ENCODE results near the gene CDH23. TPM values are rescaled to one million over a fixed set of nuclear protein-coding genes. Genes with fewer than 3 reads are reported as not detected.

CDH23 gene
- total and polyA plus RNA-seq, 9 of the 15 experiments (the other 6 are each of a cell fraction or from before 2014, with no cell fraction given) = 0.18 to 1.2 (median 0.47) TPM

GRCh38 chr10:71638064-71638821, 241.5 kb downstream of the CDH23 start (continued):
- TF ChIP-seq SPI1 (IDR thresholded peaks at IDR 0.05; ENCODE audit: borderline replicate concordance, low read depth, low read length) = peak; percentile 93
- no peak for TF ChIP-seq RBM15 (IDR thresholded peaks at IDR 0.05; ENCODE audit: insufficient read depth, low read length)
- TF ChIP-seq SRSF9 (IDR thresholded peaks at IDR 0.05; ENCODE audit: borderline replicate concordance, low read depth, low read length) = no peak
- peak; percentile 76 for TF ChIP-seq NCOA4 (IDR thresholded peaks at IDR 0.05; ENCODE audit: partially characterized antibody)
- peak; percentile 97 for TF ChIP-seq RBM25 (IDR thresholded peaks at IDR 0.05; ENCODE audit: low read depth, low read length, severe bottlenecking)
- TF ChIP-seq ZC3H4 (CRISPR knock-in tag; IDR thresholded peaks at IDR 0.05; ENCODE audit: borderline replicate concordance) = no peak
- TF ChIP-seq GABPB1 (CRISPR knock-in tag; IDR thresholded peaks at IDR 0.05) = no peak
- no peak for TF ChIP-seq GTF2B (IDR thresholded peaks at IDR 0.05; ENCODE audit: extremely low read depth, insufficient read length)
- TF ChIP-seq FUS (optimal IDR thresholded peaks at IDR 0.05; ENCODE audit: low read depth, low read length) = no peak
- TF ChIP-seq ZFP36 (IDR thresholded peaks at IDR 0.05; ENCODE audit: low read depth, low read length, partially characterized antibody) = peak; percentile 89
- no peak for TF ChIP-seq IRF2 (CRISPR knock-in tag; IDR thresholded peaks at IDR 0.05)
- no peak for TF ChIP-seq FOXK2 (conservative IDR thresholded peaks at IDR 0.05 in 1 of 2, IDR thresholded peaks at IDR 0.05 in 1 of 2; ENCODE audit: low read depth in 2 of 2)
- TF ChIP-seq ESRRA (IDR thresholded peaks at IDR 0.05; ENCODE audit: borderline replicate concordance, low read depth) = peak; percentile 51; the same call in 1 of the 2 replicates
- no peak for TF ChIP-seq HCFC1 (IDR thresholded peaks at IDR 0.05; ENCODE audit: low read depth, low read length)
- no peak for TF ChIP-seq NONO (IDR thresholded peaks at IDR 0.05; ENCODE audit: low read depth in 2 of 2, low read length in 1 of 2)
- no peak for TF ChIP-seq ZNF407 (IDR thresholded peaks at IDR 0.05; ENCODE audit: low read depth)
- no peak for TF ChIP-seq PTTG1 (tag; IDR thresholded peaks at IDR 0.05; ENCODE audit: low read depth)
- no peak for TF ChIP-seq SLC30A9 (CRISPR knock-in tag; IDR thresholded peaks at IDR 0.05)
- TF ChIP-seq KAT7 (CRISPR knock-in tag; IDR thresholded peaks at IDR 0.05; ENCODE audit: borderline replicate concordance) = no peak; the same call in 1 of the 2 replicates
- TF ChIP-seq NFYB (IDR thresholded peaks at IDR 0.05; ENCODE audit: extremely low read depth, insufficient read length) = peak; percentile 35
